ENCODE data around the gene KCNK7. TPM values are rescaled to one million over a fixed set of nuclear protein-coding genes. Genes with fewer than 3 reads are reported as not detected.

Gene KCNK7
- polyA plus RNA-seq, 1 experiment, result 0.07 TPM

DNA sequence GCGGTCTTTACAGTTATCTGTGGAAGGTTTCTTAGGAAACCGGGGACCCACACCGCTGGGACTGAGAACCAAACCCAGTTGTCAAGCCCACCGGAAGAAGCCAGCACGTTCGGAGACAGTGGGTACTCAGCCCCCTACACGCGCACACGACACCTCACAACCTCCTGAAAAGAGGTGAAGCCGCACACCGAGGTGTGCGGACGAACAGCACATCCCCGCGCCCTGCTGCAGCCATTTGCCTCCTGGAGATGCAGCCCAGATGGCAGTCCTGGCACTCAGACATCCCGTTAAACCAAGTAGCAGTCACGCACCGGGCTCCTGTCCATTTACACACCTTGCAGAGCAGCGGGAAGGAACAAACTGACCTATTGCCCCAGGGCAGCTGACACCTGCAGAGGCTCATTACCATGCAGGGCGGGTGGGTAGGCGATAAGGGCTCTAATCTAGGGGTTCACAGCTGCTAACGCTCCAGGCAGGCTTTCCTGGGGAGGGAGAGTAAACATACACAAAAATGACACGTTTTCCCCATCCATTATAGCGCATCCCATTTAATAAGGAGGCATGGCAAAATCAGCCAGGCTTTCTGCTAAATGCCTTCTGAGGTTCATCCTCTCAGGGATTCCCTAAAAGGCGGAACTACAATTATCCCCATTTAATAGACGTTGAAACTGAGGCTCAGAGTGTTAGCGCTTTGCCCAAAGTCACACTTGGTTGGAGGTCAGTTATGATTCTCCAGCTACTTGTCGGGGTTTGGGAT is 20.6 kb downstream of the KCNK7 start:
- H3K4me3 ChIP-seq (ENCODE audit: low read depth, low read length), result peak overlapping the region; percentile 74
- POLR2A ChIA-PET, result no interaction called here
- CTCF ChIA-PET, result interaction anchor here (0.8 to 3.9 kb wide), 6 partner anchors 10 to 242 kb away, joined by 3 to 25 read pairs (median 5); partner anchors contain the start of gene KCNK7
- H3K36me3 ChIP-seq (ENCODE audit: control insufficient read depth, insufficient read depth, low read length), result peaks cover 14% of the 10 kb centered on the region
- TF ChIP-seq CTCF (IDR thresholded peaks at IDR 0.05; ENCODE audit: insufficient read depth, low read depth, low read length), result no peak
- H3K27me3 ChIP-seq (ENCODE audit: control insufficient read depth, insufficient read depth, low read length), result no peaks in the 10 kb centered on the region
- DNase-seq (ENCODE audit: low read depth), result no peak

GRCh38 chr11:65574109-65574810 is 21.3 kb downstream of the KCNK7 start:
- Histone ChIP-seq H3K4me3 (ENCODE audit: low read depth, low read length) (peak overlapping the region; percentile 74), H3K27me3 (ENCODE audit: control insufficient read depth, insufficient read depth, low read length) (no peaks in the 10 kb centered on the region), H3K36me3 (ENCODE audit: control insufficient read depth, insufficient read depth, low read length) (peaks cover 8% of the 10 kb centered on the region)
- peak; percentile 70 for TF ChIP-seq CTCF (IDR thresholded peaks at IDR 0.05; ENCODE audit: insufficient read depth, low read depth, low read length)
- peak; percentile 77 for DNase-seq (ENCODE audit: low read depth)
- CTCF ChIA-PET, result interaction anchor here (0.9 to 5.6 kb wide), 9 partner anchors 8 to 243 kb away, joined by 3 to 83 read pairs (median 11); partner anchors contain the start of genes KCNK7 and PCNX3
- POLR2A ChIA-PET, result no interaction called here

- Histone ChIP-seq H3K36me3 (ENCODE audit: control insufficient read depth, insufficient read depth, low read length) (peaks cover 6% of the 10 kb centered on the region; the same call in 1 of the 2 replicates), H3K4me3 (ENCODE audit: low read depth, low read length) (peak overlapping the region; percentile 63), H3K27me3 (ENCODE audit: control insufficient read depth, insufficient read depth, low read length) (no peaks in the 10 kb centered on the region)
- TF ChIP-seq CTCF (IDR thresholded peaks at IDR 0.05; ENCODE audit: insufficient read depth, low read depth, low read length), result no peak
- ChIA-PET CTCF (interaction anchor here (0.7 to 5.6 kb wide), 11 partner anchors 9 to 81 kb away, joined by 3 to 83 read pairs (median 6); partner anchors contain the start of gene PCNX3), POLR2A (no interaction called here)
- DNase-seq (ENCODE audit: low read depth), result no peak
Observed at GRCh38 chr11:65573391-65574079, 22.1 kb downstream of the KCNK7 start.

DNA sequence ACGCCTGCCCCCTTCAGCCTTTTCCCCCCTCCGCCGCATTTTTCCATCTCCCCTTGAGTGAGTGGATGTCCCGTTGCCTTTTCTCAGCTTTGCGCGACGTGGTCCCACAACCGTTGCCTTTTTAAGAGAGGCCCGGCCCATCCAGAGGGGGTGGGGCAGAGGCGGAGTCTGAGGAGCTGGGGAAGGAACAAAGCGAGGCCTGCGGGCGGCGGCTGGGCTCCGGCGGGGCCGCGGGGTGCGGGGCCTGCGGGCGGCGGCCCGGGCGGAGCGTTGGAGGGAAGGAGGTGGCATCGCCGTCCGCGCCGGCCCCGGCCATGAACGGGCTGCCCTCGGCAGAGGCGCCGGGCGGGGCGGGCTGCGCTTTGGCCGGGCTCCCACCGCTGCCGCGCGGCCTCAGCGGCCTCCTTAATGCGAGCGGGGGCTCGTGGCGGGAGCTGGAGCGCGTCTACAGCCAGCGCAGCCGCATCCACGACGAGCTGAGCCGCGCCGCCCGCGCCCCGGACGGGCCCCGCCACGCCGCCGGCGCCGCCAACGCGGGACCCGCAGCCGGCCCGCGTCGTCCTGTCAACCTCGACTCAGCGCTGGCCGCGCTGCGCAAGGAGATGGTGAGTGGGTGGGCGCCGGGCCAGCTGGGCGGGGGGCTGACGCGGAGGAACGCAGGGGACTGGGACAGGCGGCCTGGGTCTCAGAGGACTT is 23.1 kb downstream of the KCNK7 start, which contains the start of gene FAM89B:
TSS of gene FAM89B (plus strand) at position 183 of the 696 bp plus-strand sequence. CDS start at position 315, 132 bp downstream.
- DNase-seq (ENCODE audit: low read depth), result no peak
- Histone ChIP-seq H3K36me3 (ENCODE audit: control insufficient read depth, insufficient read depth, low read length) (peaks cover 5% of the 10 kb centered on the region; the same call in 1 of the 2 replicates), H3K4me3 (ENCODE audit: low read depth, low read length) (peak within 1 kb of the TSS; percentile 63), H3K27me3 (ENCODE audit: control insufficient read depth, insufficient read depth, low read length) (no peaks in the 10 kb centered on the region)
- ChIA-PET CTCF (interaction anchor here (0.9 to 5.6 kb wide), 11 partner anchors 10 to 80 kb away, joined by 3 to 83 read pairs (median 6); partner anchors contain the start of genes PCNX3 and SCYL1), POLR2A (interaction anchor here (0.6 to 1.3 kb wide), 3 partner anchors 12 to 43 kb away, joined by 3 to 21 read pairs (median 4); partner anchors contain the start of gene PCNX3)
- TF ChIP-seq CTCF (IDR thresholded peaks at IDR 0.05; ENCODE audit: insufficient read depth, low read depth, low read length), result no peak
